ENCODE results near the gene GIMAP7. TPM values are rescaled to one million over a fixed set of nuclear protein-coding genes. Genes with fewer than 3 reads are reported as not detected.
"Not testable (repeated sequence)": the region's sequence is repeated elsewhere in the genome, so short reads cannot be mapped to it uniquely, and the experiment has no call there.

The GIMAP7 gene
- total RNA-seq, 1 donor from 2014 or later = not detected

GRCh38 chr7:150513758-150514157 lies 914 bp upstream of the GIMAP7 start:
- no peak for DNase-seq (ENCODE audit: extremely low spot score, unreplicated experiment)
- H3K9me3 Mint-ChIP-seq = no peaks in the 10 kb centered on the region
- no peak overlapping the region for H3K4me3 Mint-ChIP-seq
- peaks cover 11% of the 10 kb centered on the region for H3K27me3 Mint-ChIP-seq
- no peak overlapping the region for H3K27ac Mint-ChIP-seq
- no peaks in the 10 kb centered on the region for H3K36me3 Mint-ChIP-seq
- no peak for TF ChIP-seq CTCF (conservative IDR thresholded peaks at IDR 0.05)
- H3K4me1 Mint-ChIP-seq (ENCODE audit: unreplicated experiment) = no peaks in the 10 kb centered on the region

- Mint-ChIP-seq H3K9me3 (no peaks in the 10 kb centered on the region), H3K27ac (no peak overlapping the region), H3K4me1 (ENCODE audit: unreplicated experiment) (no peaks in the 10 kb centered on the region), H3K27me3 (peaks cover 11% of the 10 kb centered on the region), H3K4me3 (no peak overlapping the region), H3K36me3 (no peaks in the 10 kb centered on the region)
- DNase-seq (ENCODE audit: extremely low spot score, unreplicated experiment) = no peak
- no peak for TF ChIP-seq CTCF (conservative IDR thresholded peaks at IDR 0.05)
Observed at GRCh38 chr7:150515248-150516147, 826 bp downstream of the GIMAP7 start.

GRCh38 chr7:150516956-150517745 lies 2.5 kb downstream of the GIMAP7 start:
- no peak for DNase-seq (ENCODE audit: extremely low spot score, unreplicated experiment)
- H3K4me1 Mint-ChIP-seq (ENCODE audit: unreplicated experiment) = no peaks in the 10 kb centered on the region
- H3K9me3 Mint-ChIP-seq = no peaks in the 10 kb centered on the region
- peaks cover 10% of the 10 kb centered on the region for H3K27me3 Mint-ChIP-seq
- H3K27ac Mint-ChIP-seq = no peak overlapping the region
- no peaks in the 10 kb centered on the region for H3K36me3 Mint-ChIP-seq
- no peak for TF ChIP-seq CTCF (conservative IDR thresholded peaks at IDR 0.05)
- no peak overlapping the region for H3K4me3 Mint-ChIP-seq

- Mint-ChIP-seq H3K36me3 (no peaks in the 10 kb centered on the region), H3K27ac (no peak overlapping the region), H3K4me3 (no peak overlapping the region), H3K9me3 (no peaks in the 10 kb centered on the region), H3K27me3 (peaks cover 13% of the 10 kb centered on the region), H3K4me1 (ENCODE audit: unreplicated experiment) (no peaks in the 10 kb centered on the region)
- TF ChIP-seq CTCF (conservative IDR thresholded peaks at IDR 0.05) = no peak
- DNase-seq (ENCODE audit: extremely low spot score, unreplicated experiment) = no peak
Observed at GRCh38 chr7:150519310-150519709, 4.6 kb downstream of the GIMAP7 start.

GRCh38 chr7:150520145-150520544 lies 5.5 kb downstream of the GIMAP7 start:
- Mint-ChIP-seq H3K27ac (no peak overlapping the region), H3K9me3 (no peaks in the 10 kb centered on the region), H3K4me1 (ENCODE audit: unreplicated experiment) (no peaks in the 10 kb centered on the region)

GRCh38 chr7:150522931-150523330 lies 8.3 kb downstream of the GIMAP7 start:
- H3K4me3 Mint-ChIP-seq; H3K4me1 Mint-ChIP-seq (ENCODE audit: unreplicated experiment); DNase-seq (ENCODE audit: extremely low spot score, unreplicated experiment); H3K9me3 Mint-ChIP-seq; H3K36me3 Mint-ChIP-seq; H3K27ac Mint-ChIP-seq: not testable (repeated sequence)
- peaks cover 12% of the 10 kb centered on the region for H3K27me3 Mint-ChIP-seq

More at GRCh38 chr7:150520145-150520544, 5.5 kb downstream of the GIMAP7 start:
- no peak for TF ChIP-seq CTCF (conservative IDR thresholded peaks at IDR 0.05)
- no peak for DNase-seq (ENCODE audit: extremely low spot score, unreplicated experiment)
- Mint-ChIP-seq H3K4me3 (no peak overlapping the region), H3K27me3 (peaks cover 14% of the 10 kb centered on the region), H3K36me3 (no peaks in the 10 kb centered on the region)
